CD1c-positive myeloid dendritic cell (primary cell): ENCODE results near the gene NPAT.

Experiments used
- DNase-seq: peaks from one replicate; pipeline ENCODE4 v3.0.0-alpha.2; 2016; ENCODE audit errors: extremely low spot score

Gene NPAT

GRCh38 chr11:108222574-108223347, at the start of gene NPAT, which contains the start of gene ATM:
Gene NPAT, minus strand, starts transcription at chr11:108222638. Its CDS starts 102 bp downstream, at chr11:108222536.
Gene ATM, plus strand, starts transcription at chr11:108223067. Its CDS starts 4,558 bp downstream, at chr11:108227625.
- peak; percentile 100 for DNase-seq

- no peak for DNase-seq
Measured at GRCh38 chr11:108269583-108269982, 47.1 kb upstream of the NPAT start.

- DNase-seq = no peak
Measured at GRCh38 chr11:108253176-108253575, 30.7 kb upstream of the NPAT start.

- DNase-seq = no peak
Measured at GRCh38 chr11:108246885-108247284, 24.4 kb upstream of the NPAT start.

- DNase-seq = no peak
Measured at GRCh38 chr11:108246308-108246707, 23.9 kb upstream of the NPAT start.

- no peak for DNase-seq
Measured at GRCh38 chr11:108242422-108242821, 20.0 kb upstream of the NPAT start.

- DNase-seq = no peak
Measured at GRCh38 chr11:108241330-108242037, 19.0 kb upstream of the NPAT start.

- no peak for DNase-seq
Measured at GRCh38 chr11:108239076-108239475, 16.6 kb upstream of the NPAT start.

- no peak for DNase-seq
Measured at GRCh38 chr11:108237058-108237481, 14.6 kb upstream of the NPAT start.

GRCh38 chr11:108235633-108236032, 13.2 kb upstream of the NPAT start:
- no peak for DNase-seq

- DNase-seq = no peak
Measured at GRCh38 chr11:108235192-108235591, 12.8 kb upstream of the NPAT start.

GRCh38 chr11:108233277-108233945, 11.0 kb upstream of the NPAT start:
- DNase-seq = no peak

- no peak for DNase-seq
Measured at GRCh38 chr11:108228251-108228650, 5.8 kb upstream of the NPAT start.

- no peak for DNase-seq
Measured at GRCh38 chr11:108226036-108226435, 3.6 kb upstream of the NPAT start.

GRCh38 chr11:108224911-108225786, 2.7 kb upstream of the NPAT start:
- DNase-seq = peak; percentile 83

- DNase-seq = peak; percentile 26
Measured at GRCh38 chr11:108224366-108224765, 1.9 kb upstream of the NPAT start.

GRCh38 chr11:108223348-108224149, 1.1 kb upstream of the NPAT start:
- peak; percentile 54 for DNase-seq

- no peak for DNase-seq
Measured at GRCh38 chr11:108221911-108222573, 396 bp downstream of the NPAT start.

GRCh38 chr11:108221371-108221770, 1.1 kb downstream of the NPAT start:
- DNase-seq = no peak

- no peak for DNase-seq
Measured at GRCh38 chr11:108220721-108221336, 1.6 kb downstream of the NPAT start.
